ENCODE results near the gene SCN1B. TPM values are rescaled to one million over a fixed set of nuclear protein-coding genes. Genes with fewer than 3 reads are reported as not detected.
A peak's percentile ranks its signal among the peaks of the same experiment; 100 is the strongest.

SCN1B gene
- total RNA-seq, 4 donors from 2014 or later, result 12.8 to 26.7 (median 13.4) TPM

DNA sequence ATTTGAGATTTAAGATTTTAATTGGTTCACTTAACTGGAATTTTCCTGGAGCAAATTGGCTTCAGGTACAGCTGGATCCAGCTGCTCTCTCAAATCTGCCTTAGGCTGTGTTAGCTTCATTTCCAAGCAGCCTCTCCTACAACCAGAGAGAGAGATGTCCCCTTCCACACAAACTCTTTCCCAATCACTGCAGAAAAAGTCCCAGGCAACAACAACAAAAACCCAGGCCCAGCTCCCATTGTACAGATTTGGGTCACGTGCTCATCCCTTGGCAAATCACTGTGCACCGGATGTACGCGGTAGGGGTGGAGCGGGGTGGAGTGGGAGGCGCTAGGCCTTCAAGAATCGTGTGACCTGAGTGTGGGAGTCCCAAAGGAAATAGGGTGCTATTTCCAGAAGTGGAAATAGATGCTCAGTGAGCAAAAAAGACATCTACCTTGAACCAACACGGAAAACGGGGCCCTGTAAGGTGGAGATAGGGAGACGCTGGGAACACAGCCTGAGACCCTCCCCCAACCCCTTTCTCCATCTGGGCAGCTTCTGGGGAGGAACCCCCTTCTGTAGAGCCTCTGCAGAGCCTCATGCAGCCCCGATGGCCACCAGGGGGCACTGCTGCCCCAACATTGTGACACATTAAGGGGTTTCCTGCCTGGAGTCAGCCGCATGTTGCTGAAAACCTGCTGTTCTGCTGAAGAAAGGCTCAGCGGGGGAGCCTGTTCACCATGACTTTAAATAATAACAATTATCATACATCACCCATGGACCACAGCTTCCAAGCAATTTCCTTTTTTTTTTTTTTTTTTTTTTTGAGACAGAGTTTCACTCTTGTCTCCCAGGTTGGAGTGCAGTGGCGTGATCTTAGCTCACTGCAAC, 36.7 kb downstream of the SCN1B start:
- peak overlapping the region in 2 of 4 donors; percentile 38 to 67 for H3K27ac ChIP-seq
- H3K27me3 ChIP-seq, result no peaks in the 10 kb centered on the region
- H3K36me3 ChIP-seq, result no peaks in the 10 kb centered on the region
- peaks cover 0 to 11% (median 0%) of the 10 kb centered on the region in 4 donors for H3K9me3 ChIP-seq
- no peak overlapping the region for H3K4me3 ChIP-seq
- TF ChIP-seq, protein P1, sequence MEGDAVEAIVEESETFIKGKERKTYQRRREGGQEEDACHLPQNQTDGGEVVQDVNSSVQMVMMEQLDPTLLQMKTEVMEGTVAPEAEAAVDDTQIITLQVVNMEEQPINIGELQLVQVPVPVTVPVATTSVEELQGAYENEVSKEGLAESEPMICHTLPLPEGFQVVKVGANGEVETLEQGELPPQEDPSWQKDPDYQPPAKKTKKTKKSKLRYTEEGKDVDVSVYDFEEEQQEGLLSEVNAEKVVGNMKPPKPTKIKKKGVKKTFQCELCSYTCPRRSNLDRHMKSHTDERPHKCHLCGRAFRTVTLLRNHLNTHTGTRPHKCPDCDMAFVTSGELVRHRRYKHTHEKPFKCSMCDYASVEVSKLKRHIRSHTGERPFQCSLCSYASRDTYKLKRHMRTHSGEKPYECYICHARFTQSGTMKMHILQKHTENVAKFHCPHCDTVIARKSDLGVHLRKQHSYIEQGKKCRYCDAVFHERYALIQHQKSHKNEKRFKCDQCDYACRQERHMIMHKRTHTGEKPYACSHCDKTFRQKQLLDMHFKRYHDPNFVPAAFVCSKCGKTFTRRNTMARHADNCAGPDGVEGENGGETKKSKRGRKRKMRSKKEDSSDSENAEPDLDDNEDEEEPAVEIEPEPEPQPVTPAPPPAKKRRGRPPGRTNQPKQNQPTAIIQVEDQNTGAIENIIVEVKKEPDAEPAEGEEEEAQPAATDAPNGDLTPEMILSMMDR (IDR thresholded peaks at IDR 0.05), result peak; percentile 80 to 96 (median 94)
- TF ChIP-seq POLR2A (IDR thresholded peaks at IDR 0.05) (peak in 1 of 2 donors; percentile 23), EP300 (IDR thresholded peaks at IDR 0.05) (peak in 1 of 2 donors; percentile 52)
- DNase-seq (ENCODE audit: low spot score in 2 of 2), result peak; percentile 91 to 96
- 17 to 18% methylated on average over 13 to 14 of the region's 14 CpGs for WGBS, 2 donors
- H3K4me1 ChIP-seq, result peaks cover 0 to 19% (median 2%) of the 10 kb centered on the region in 4 donors

DNA sequence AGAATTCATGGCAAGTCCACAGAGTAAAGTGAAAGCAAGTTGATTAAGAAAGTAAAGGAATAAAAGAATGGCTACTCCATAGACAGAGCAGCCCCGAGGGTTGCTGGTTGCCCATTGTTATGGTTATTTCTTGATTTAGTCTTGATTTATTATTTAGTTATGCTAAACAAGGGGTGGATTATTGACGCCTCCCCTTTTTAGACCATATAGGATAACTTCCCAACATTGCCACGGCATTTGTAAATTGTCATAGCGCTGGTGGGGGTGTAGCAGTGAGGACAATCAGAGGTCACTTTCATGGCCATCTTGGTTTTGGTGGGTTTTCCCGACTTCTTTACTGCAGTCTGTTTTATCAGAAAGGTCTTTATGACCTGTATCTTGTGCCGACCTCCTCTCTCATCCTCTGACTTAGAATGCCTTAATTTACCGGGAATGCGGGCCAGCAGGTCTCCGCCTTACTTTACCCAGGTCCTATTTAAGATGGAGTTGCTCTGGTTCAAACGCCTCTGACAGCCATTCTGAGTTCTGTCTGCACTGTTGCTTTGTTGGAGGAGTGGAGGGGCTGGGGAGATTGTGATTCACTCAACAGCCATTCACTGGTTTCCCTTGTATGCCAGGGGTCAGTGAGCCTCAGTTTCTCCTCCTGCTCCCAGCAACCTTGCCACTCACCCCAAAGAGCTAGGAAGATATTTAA, 38.8 kb downstream of the SCN1B start:
- Histone ChIP-seq H3K27ac (no peak overlapping the region), H3K36me3 (no peaks in the 10 kb centered on the region), H3K27me3 (no peaks in the 10 kb centered on the region), H3K4me1 (peaks cover 0 to 19% (median 2%) of the 10 kb centered on the region in 4 donors), H3K9me3 (peaks cover 0 to 11% (median 0%) of the 10 kb centered on the region in 4 donors), H3K4me3 (no peak overlapping the region)
- DNase-seq (ENCODE audit: low spot score in 2 of 2), result no peak
- WGBS, 2 donors, result 61 to 62% methylated on average over 10 of the region's 10 CpGs
- TF ChIP-seq, protein P1 (IDR thresholded peaks at IDR 0.05), result no peak
- TF ChIP-seq EP300 (IDR thresholded peaks at IDR 0.05), result no peak
- TF ChIP-seq POLR2A (IDR thresholded peaks at IDR 0.05), result no peak

DNA sequence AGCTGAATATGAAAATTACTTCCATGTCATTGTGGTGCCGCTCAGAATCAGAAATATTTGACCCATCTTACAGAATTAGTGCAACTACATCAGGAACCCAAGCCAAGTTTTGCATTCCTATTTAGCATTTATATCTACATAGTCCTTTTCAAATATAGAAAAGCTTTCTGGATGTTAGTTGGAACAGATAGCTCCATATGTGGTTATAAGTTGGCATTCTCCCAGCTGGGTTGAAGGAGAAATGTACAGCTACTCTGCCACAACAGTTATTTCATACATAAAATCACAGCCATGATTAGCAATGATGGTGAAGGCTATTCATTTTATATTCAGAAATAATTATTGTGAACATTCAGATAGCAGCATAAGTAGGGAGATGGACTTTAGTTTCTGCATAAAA, 39.4 kb downstream of the SCN1B start:
- Histone ChIP-seq H3K4me3 (no peak overlapping the region), H3K27ac (no peak overlapping the region), H3K9me3 (peaks cover 0 to 11% (median 0%) of the 10 kb centered on the region in 4 donors), H3K4me1 (peaks cover 0 to 19% (median 2%) of the 10 kb centered on the region in 4 donors), H3K36me3 (no peaks in the 10 kb centered on the region), H3K27me3 (no peaks in the 10 kb centered on the region)
- no peak for DNase-seq (ENCODE audit: low spot score in 2 of 2)
- 26 to 48% methylated on average over 1 of the region's 1 CpG for WGBS, 2 donors
- TF ChIP-seq EP300 (IDR thresholded peaks at IDR 0.05) (no peak), POLR2A (IDR thresholded peaks at IDR 0.05) (no peak)
- TF ChIP-seq, protein P1 (IDR thresholded peaks at IDR 0.05), result no peak

DNA sequence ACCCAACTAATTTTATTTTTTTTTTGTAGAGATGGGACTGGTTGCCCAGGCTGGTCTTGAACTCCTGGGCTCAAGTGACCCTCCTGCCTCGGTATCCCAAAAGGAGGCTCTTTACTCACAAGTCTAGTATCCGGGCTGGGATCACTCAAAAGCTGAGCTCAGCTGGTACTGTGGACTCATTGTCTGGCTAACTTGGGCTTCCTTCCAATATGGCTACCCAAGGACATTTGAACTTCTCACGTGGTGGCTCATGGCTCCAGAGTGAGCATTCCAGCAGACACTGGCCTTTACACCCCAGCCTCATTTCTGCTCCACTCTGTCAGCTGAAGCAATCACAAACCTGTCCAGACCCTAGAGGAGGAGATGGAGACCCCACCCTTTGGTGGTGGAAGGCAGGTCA, 40.2 kb downstream of the SCN1B start:
- no peaks in the 10 kb centered on the region for H3K36me3 ChIP-seq
- 67 to 76% methylated on average over 3 of the region's 3 CpGs for WGBS, 2 donors
- no peak for TF ChIP-seq EP300 (IDR thresholded peaks at IDR 0.05)
- H3K27me3 ChIP-seq, result no peaks in the 10 kb centered on the region
- H3K4me1 ChIP-seq, result peaks cover 0 to 19% (median 2%) of the 10 kb centered on the region in 4 donors
- no peak for DNase-seq (ENCODE audit: low spot score in 2 of 2)
- peaks cover 0 to 11% (median 0%) of the 10 kb centered on the region in 4 donors for H3K9me3 ChIP-seq
- no peak overlapping the region for H3K27ac ChIP-seq
- no peak overlapping the region for H3K4me3 ChIP-seq

DNA sequence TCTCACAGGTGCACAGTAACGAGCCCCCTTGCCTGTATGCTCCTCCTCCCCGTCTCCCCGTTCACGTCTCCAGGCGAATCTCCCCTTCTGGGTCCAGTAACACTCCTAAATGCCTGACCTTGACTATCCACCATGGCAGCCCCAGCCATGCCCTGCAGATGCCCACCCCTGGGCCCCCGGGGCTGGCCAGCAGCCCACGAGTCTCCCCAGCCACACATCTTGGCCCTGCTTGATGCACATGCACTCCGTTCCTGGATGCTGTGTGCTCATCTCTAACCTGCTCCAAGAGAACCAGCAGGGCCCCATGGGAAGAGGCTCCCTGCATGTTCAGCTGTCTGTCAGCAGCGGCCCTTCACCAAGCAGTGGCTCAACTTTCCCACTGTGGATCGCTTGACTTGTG, 43.2 kb downstream of the SCN1B start:
- no peak for TF ChIP-seq EP300 (IDR thresholded peaks at IDR 0.05)
- TF ChIP-seq, protein P1 (IDR thresholded peaks at IDR 0.05), result no peak
- no peak for TF ChIP-seq POLR2A (IDR thresholded peaks at IDR 0.05)
- Histone ChIP-seq H3K36me3 (no peaks in the 10 kb centered on the region), H3K27me3 (no peaks in the 10 kb centered on the region), H3K4me1 (peaks cover 0 to 11% (median 0%) of the 10 kb centered on the region in 4 donors), H3K9me3 (peaks cover 0 to 11% (median 0%) of the 10 kb centered on the region in 4 donors), H3K4me3 (no peak overlapping the region), H3K27ac (no peak overlapping the region)
- WGBS, 2 donors, result 72 to 83% methylated on average over 10 of the region's 10 CpGs
- DNase-seq (ENCODE audit: low spot score in 2 of 2), result no peak

All from tibial nerve (tissue), 4 donors.